Neuronal stem cell (in vitro differentiated cells): ENCODE results near the gene PFKM.
A peak's percentile ranks its signal among the peaks of the same experiment; 100 is the strongest.

Experiments used
- DNase-seq: peaks from one replicate; pipeline ENCODE4 v3.0.0-alpha.2; 2013; ENCODE audit warnings: low spot score
- H2AFZ ChIP-seq: one replicate; pipeline ENCODE4 v1.6.1; 2013; ENCODE audit warnings: mild to moderate bottlenecking, low read length, inconsistent platforms
- H2AK5ac ChIP-seq: 2 replicates; pipeline ENCODE4 v1.6.1; 2013; ENCODE audit warnings: low read depth, mild to moderate bottlenecking, inconsistent platforms, low read length, moderate library complexity, mixed read lengths
- H2BK120ac ChIP-seq: 2 replicates; pipeline ENCODE4 v1.6.1; 2013; ENCODE audit warnings: low read depth, mild to moderate bottlenecking, inconsistent platforms, low read length, moderate library complexity, mixed read lengths
- H2BK12ac ChIP-seq: one replicate; pipeline ENCODE4 v1.6.1; 2013; ENCODE audit warnings: low read length, inconsistent platforms
- H2BK15ac ChIP-seq: 2 replicates; pipeline ENCODE4 v1.6.1; 2013; ENCODE audit warnings: mild to moderate bottlenecking, low read length, inconsistent platforms, mixed read lengths
- H2BK5ac ChIP-seq: one replicate; pipeline ENCODE4 v1.6.1; 2013; ENCODE audit warnings: inconsistent platforms, mild to moderate bottlenecking, low read length, moderate library complexity
- H3K14ac ChIP-seq: one replicate; pipeline ENCODE4 v1.6.1; 2013; ENCODE audit warnings: low read length, inconsistent platforms
- H3K18ac ChIP-seq: 2 replicates; pipeline ENCODE4 v1.6.1; 2013; ENCODE audit warnings: low read length, inconsistent platforms
- H3K23ac ChIP-seq: 2 replicates; pipeline ENCODE4 v1.6.1; 2013; ENCODE audit warnings: low read depth, mild to moderate bottlenecking, mixed read lengths, low read length, inconsistent platforms; ENCODE audit not compliant: poor library complexity
- H3K27ac ChIP-seq: replicated peaks from 3 replicates; pipeline ENCODE4 v1.5.1; 2013; ENCODE audit warnings: low read length, inconsistent platforms
- H3K27me3 ChIP-seq, 3 experiments: 2 replicates each; pipeline ENCODE4 v1.6.1; 2013; ENCODE audit warnings: low read length in 3 of 3, mild to moderate bottlenecking in 2 of 3, inconsistent platforms in 1 of 3, low read depth in 1 of 3, mixed read lengths in 1 of 3, moderate library complexity in 1 of 3; ENCODE audit not compliant: control insufficient read depth in 3 of 3, insufficient read depth in 3 of 3
- H3K36me3 ChIP-seq, 2 donors: replicated peaks in 1 of 2; 2 replicates each; pipeline ENCODE4 v1.6.1; 2013; ENCODE audit warnings: low read length in 2 of 2; ENCODE audit not compliant: control insufficient read depth in 2 of 2, insufficient read depth in 2 of 2
- H3K4ac ChIP-seq: 2 replicates; pipeline ENCODE4 v1.6.1; 2013; ENCODE audit warnings: inconsistent platforms, mild to moderate bottlenecking, low read length, moderate library complexity
- H3K4me1 ChIP-seq, 2 donors: 1 replicate in 1 of 2; 2 replicates in 1 of 2; pipeline ENCODE4 v1.6.1; 2013; ENCODE audit warnings: low read length in 2 of 2, low read depth in 1 of 2; ENCODE audit not compliant: control insufficient read depth in 2 of 2, insufficient read depth in 1 of 2
- H3K4me2 ChIP-seq: one replicate; pipeline ENCODE4 v1.6.1; 2013; ENCODE audit warnings: mild to moderate bottlenecking, low read length, inconsistent platforms; ENCODE audit not compliant: insufficient read depth, poor library complexity, severe bottlenecking
- H3K4me3 ChIP-seq, 2 donors: 2 replicates each; pipeline ENCODE4 v1.5.1; 2013; ENCODE audit warnings: low read length in 2 of 2, mild to moderate bottlenecking in 2 of 2, inconsistent platforms in 1 of 2, moderate library complexity in 1 of 2
- H3K79me1 ChIP-seq: one replicate; pipeline ENCODE4 v1.6.1; 2013; ENCODE audit warnings: low read depth, mild to moderate bottlenecking, inconsistent platforms, low read length, moderate library complexity
- H3K9ac ChIP-seq: one replicate; pipeline ENCODE4 v1.6.1; 2013; ENCODE audit warnings: mild to moderate bottlenecking, low read depth, low read length, inconsistent platforms; ENCODE audit not compliant: poor library complexity
- H3K9me3 ChIP-seq, 2 donors: replicated peaks in 1 of 2; 2 replicates each; pipeline versions ENCODE3 to v1.6.1; 2013; ENCODE audit warnings: low read length in 2 of 2, mild to moderate bottlenecking in 2 of 2, inconsistent platforms in 1 of 2, low read depth in 1 of 2, mixed read lengths in 1 of 2, moderate library complexity in 1 of 2; ENCODE audit not compliant: control insufficient read depth in 2 of 2, insufficient read depth in 1 of 2
- H4K8ac ChIP-seq: one replicate; pipeline ENCODE4 v1.6.1; 2013; ENCODE audit warnings: low read depth, mild to moderate bottlenecking, inconsistent platforms, low read length, moderate library complexity
- H4K91ac ChIP-seq: one replicate; pipeline ENCODE4 v1.6.1; 2013; ENCODE audit warnings: low read length, low read depth, mild to moderate bottlenecking, inconsistent platforms; ENCODE audit not compliant: poor library complexity
- WGBS, 2 donors: extraction: QIAGEN DNeasy Blood & Tissue Kit; methylation state at CpG; one replicate each; pipeline ENCODE4 v1.1.7; 2013; ENCODE audit warnings: missing lambda C conversion rate in 2 of 2, mixed read lengths in 1 of 2; ENCODE audit not compliant: insufficient read length in 2 of 2, insufficient replicate concordance in 1 of 2; ENCODE audit errors: extremely low coverage in 2 of 2; 5-methylcytosine and 5-hydroxymethylcytosine counted together

PFKM gene

DNA sequence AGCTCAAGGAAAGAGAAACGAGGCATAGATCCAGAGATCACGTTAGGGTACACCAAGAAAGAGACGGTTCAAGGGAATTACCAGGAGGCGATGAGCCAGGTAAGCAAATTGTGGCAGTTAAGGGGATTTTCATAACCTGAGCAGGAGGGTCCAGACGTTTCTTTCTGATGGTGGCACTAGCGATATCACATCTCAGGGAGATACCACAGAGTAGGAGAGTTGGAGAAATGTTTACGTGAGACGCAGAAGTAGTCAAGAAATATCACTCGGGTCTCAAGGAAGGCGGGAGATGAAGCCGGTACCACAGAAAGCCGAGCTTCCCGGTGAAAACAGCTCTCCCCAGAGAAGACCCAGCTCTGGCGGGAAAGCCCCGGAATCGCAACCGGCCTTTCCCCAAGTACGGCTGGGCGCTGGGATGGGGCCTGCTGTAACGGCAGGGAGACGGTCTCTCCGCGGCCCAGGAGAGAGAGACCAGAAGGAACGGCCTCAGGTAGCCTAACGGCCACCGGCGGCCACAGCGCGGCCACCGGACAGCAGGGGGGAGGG, 13.8 kb upstream of the PFKM start:
- Histone ChIP-seq H3K14ac (no peak overlapping the region), H3K9ac (peak overlapping the region; percentile 93), H2AK5ac (no peak overlapping the region), H3K79me1 (no peaks in the 10 kb centered on the region), H4K8ac (no peak overlapping the region), H3K23ac (peak overlapping the region; percentile 97), H2BK15ac (peak overlapping the region; percentile 30), H3K27ac (peak overlapping the region; percentile 97), H4K91ac (no peak overlapping the region), H2BK120ac (no peak overlapping the region), H2BK12ac (no peak overlapping the region), H3K36me3 (peaks cover 0 to 8% of the 10 kb centered on the region in 2 donors), H3K4me3 (peak overlapping the region; percentile 71 to 94), H2BK5ac (peak overlapping the region; percentile 96), H3K18ac (peak overlapping the region; percentile 95), H3K4ac (no peak overlapping the region), H3K27me3 (no peaks in the 10 kb centered on the region), H3K9me3 (no peaks in the 10 kb centered on the region), H3K4me2 (peak overlapping the region; percentile 94), H2AFZ (peak overlapping the region; percentile 91), H3K4me1 (peaks cover 4 to 10% of the 10 kb centered on the region in 2 donors)
- no peak for DNase-seq
- WGBS, 2 donors, result no CpG with 5 or more reads among the region's 30 CpGs

DNA sequence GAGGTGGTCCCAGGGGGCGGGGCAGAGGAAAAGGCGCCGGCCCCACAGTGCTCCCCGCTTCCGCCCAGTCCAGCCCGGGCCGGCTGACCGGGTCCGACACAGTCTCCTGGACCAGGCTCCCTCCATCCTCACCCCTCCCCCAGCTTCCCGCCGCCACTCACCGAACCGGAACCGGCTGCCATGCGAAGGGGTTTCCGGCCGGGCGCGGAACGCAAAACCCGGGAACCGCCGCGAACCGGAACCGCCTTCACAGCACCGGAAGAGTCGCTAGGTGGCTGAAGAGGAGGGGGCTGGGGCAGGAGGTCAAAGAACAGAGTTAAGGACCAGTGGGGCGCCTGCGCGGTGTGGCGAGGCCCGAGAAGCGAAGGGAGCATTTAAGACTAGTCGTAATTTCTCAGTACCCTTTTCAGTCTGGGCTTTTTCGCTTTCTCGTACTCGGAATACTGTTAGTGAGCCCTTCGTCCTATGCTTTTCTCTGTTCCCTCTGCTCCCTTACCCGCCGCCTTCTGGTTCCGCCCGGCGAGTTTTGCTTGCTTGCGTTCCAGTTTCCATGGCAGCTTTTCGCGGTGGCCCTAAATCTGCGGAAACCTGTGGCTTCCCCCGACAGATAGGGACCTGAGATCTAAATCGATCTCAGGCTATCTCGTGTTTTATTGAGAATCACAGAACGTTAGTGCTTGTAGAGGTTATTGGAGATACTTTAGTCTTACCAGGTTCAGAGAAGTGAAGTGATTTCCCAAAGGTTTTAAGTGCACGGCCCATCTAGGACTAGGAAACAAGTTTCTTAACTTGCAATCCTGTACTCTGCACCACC, 13.1 kb upstream of the PFKM start, which contains the start of gene SENP1:
TSS of gene SENP1 (minus strand) at position 213 of the 814 bp plus-strand sequence. CDS start 4,607 bp downstream, outside the sequence.
- no peak within 1 kb of the TSS for H2AK5ac ChIP-seq
- peak within 1 kb of the TSS; percentile 97 for H3K27ac ChIP-seq
- no peak within 1 kb of the TSS for H2BK12ac ChIP-seq
- H3K4me2 ChIP-seq, result peak within 1 kb of the TSS; percentile 94
- H2BK15ac ChIP-seq, result peak within 1 kb of the TSS; percentile 30
- peak within 1 kb of the TSS; percentile 95 for H3K18ac ChIP-seq
- no peak within 1 kb of the TSS for H4K91ac ChIP-seq
- H2AFZ ChIP-seq, result peak within 1 kb of the TSS; percentile 91
- no peaks in the 10 kb centered on the region for H3K79me1 ChIP-seq
- H3K14ac ChIP-seq, result no peak within 1 kb of the TSS
- peaks cover 0 to 8% of the 10 kb centered on the region in 2 donors for H3K36me3 ChIP-seq
- H4K8ac ChIP-seq, result no peak within 1 kb of the TSS
- WGBS, 2 donors, result no CpG with 5 or more reads among the region's 53 CpGs
- H3K27me3 ChIP-seq, result no peaks in the 10 kb centered on the region
- H3K4me1 ChIP-seq, result peaks cover 8 to 10% of the 10 kb centered on the region in 2 donors
- peak within 1 kb of the TSS; percentile 93 for H3K9ac ChIP-seq
- peak within 1 kb of the TSS; percentile 71 to 94 for H3K4me3 ChIP-seq
- no peaks in the 10 kb centered on the region for H3K9me3 ChIP-seq
- H2BK120ac ChIP-seq, result no peak within 1 kb of the TSS
- DNase-seq, result peak; percentile 83
- H3K4ac ChIP-seq, result no peak within 1 kb of the TSS
- peak within 1 kb of the TSS; percentile 97 for H3K23ac ChIP-seq
- peak within 1 kb of the TSS; percentile 96 for H2BK5ac ChIP-seq

DNA sequence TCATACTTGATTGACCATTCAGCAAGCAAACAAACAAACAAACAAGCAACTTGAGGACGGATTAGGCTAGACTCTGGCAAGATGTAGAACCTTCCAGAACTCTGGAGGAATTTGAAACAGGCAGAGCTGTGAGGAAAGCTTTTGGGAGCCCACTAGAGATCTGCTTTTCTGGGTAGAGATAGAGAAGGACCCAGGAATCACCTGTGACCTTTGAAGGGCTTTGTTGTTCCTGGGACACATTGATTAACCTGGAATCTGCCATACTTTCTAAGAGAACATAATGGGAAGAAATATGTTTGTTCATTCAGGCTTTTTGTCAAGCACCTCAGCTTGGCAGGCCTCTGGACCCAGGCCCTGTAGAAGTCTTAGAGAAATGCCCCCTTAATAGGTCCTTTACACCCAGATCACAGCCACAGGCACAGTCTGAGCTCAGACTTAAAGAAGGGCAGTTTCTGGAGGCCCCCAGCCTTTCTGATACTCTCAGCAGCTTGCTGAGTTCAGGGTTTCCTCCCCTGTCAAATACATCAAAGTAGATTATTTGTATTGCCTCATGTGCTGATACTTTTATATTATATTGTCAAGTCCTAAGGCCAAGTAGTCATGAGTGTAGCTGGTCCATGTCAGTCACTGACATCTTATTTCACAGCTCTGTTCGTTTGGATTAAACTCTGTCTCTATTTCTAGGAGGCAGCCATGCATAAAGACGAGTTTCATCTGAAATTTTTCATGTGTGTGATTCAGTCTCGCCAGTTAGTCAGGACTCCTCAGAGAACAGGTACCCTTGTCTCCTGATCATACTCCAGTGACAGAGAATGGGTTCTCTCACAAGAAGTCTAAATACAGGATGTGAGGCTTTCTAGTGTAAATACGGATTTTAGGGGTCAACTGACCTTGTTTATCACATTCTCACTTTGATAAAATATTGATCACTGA, 12.2 kb upstream of the PFKM start:
- H2AK5ac ChIP-seq, result no peak overlapping the region
- no peak overlapping the region for H3K23ac ChIP-seq
- H3K4me1 ChIP-seq, result peaks cover 8 to 10% of the 10 kb centered on the region in 2 donors
- H3K27ac ChIP-seq, result peak overlapping the region; percentile 97
- peaks cover 0 to 6% of the 10 kb centered on the region in 2 donors for H3K36me3 ChIP-seq
- H4K8ac ChIP-seq, result no peak overlapping the region
- no CpG with 5 or more reads among the region's 5 CpGs for WGBS, 2 donors
- H3K18ac ChIP-seq, result no peak overlapping the region
- H4K91ac ChIP-seq, result no peak overlapping the region
- no peak overlapping the region for H2BK12ac ChIP-seq
- peak overlapping the region; percentile 91 for H2AFZ ChIP-seq
- no peak overlapping the region for H3K9ac ChIP-seq
- no peak overlapping the region for H2BK120ac ChIP-seq
- H2BK5ac ChIP-seq, result no peak overlapping the region
- no peaks in the 10 kb centered on the region for H3K9me3 ChIP-seq
- H2BK15ac ChIP-seq, result no peak overlapping the region
- H3K27me3 ChIP-seq, result no peaks in the 10 kb centered on the region
- H3K4ac ChIP-seq, result no peak overlapping the region
- H3K14ac ChIP-seq, result no peak overlapping the region
- no peaks in the 10 kb centered on the region for H3K79me1 ChIP-seq
- peak overlapping the region in 1 of 2 donors; percentile 71 for H3K4me3 ChIP-seq
- DNase-seq, result no peak
- no peak overlapping the region for H3K4me2 ChIP-seq
